Middle frontal gyrus (tissue), 1 donor: ENCODE results near the gene TMOD1.
A peak's percentile ranks its signal among the peaks of the same experiment; 100 is the strongest.

Source experiments
- DNase-seq: peaks from one replicate; pipeline ENCODE4 v3.0.0-alpha.2; 2015; ENCODE audit warnings: low spot score; ENCODE audit errors: extremely low spot score

Gene TMOD1

DNA sequence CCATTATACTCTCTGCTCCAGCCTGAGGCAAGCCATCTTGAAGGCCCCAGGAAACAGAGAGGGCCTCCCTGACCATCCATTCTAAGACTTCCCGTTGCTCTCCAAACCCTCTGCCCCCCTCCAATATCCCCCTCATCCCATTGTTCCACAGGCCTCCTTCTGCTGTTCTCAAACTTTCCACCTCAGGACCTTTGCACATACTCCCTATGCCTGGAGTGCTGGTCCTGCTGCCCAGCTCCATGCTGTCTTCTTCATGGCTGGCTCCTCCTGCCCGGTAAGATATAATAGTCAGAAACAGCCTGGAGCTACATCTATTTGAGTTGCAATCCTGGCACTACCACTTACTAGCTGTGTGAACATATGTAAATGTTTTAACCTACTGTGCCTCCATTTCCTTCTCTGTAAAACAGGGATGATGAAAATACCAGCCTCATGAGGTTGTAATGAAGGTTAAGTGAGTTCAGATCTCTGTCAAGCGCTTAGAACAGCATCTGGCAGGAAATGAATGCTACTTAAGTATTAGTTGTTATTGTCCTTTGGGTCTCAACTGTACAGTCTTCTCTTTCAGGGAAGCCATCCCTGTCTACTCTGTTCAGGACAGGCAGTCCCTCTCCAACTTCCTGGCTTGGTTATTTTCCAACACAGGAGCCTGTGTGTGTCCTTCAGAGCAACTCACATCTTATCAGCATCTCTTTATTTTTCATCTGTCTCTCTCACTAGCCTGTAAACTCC is 45.8 kb downstream of the TMOD1 start:
- DNase-seq = no peak

DNA sequence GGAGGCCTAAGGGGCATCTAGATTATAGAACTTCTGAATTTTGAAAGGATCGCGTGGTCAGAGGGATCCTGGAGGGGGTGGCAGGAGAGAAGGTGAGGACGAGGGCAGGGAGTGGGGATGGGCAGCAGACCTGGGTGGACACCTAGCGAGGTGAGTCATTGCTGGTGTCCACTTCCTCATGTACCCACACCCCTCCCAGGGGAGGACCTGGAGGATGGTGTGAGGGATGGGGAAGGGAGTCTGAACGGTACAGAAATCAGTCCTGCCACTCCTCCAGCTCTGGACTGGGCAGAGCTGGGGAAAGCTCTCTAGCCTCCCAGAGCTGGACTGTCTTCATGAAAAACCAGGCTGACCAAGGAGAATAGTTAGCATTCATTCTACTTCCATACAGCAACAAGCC is 46.9 kb downstream of the TMOD1 start:
- DNase-seq = no peak

DNA sequence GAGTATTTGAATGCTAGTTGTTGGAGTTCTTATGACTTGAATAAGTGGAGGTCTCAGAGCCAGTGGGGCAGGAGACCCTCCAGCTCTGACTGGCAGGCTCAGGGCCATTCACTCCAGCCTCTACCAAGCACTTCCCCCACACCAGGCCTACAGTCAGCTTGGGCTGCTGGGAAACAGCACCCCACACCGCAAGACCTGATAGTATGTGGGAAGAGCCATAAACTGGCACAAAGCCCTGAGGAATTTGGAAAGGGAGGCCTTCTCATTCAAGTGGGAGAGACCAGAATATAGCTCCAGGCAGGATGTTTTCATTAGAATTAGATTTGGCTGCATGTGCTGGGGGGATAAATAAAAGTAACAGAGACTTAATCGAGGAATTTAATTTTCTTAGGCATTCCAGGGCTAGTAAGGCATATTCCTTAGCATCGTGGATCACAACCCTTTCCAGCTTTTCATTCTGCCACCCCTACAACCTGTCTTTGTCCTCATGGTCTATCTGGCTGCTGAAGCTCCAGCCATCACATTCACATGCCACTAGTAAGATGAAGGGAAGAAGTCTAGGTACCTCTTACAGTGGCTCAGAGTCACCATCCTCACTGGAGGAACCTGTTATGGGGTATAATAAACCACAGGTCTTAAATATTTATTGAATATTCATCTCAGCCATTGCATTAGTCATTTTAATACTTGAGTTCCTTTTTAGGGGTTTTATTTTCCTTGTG is 47.5 kb downstream of the TMOD1 start:
- DNase-seq = no peak

- no peak for DNase-seq
Observed at GRCh38 chr9:97550386-97550785, 48.9 kb downstream of the TMOD1 start.

GRCh38 chr9:97551308-97551707 is 49.8 kb downstream of the TMOD1 start:
- no peak for DNase-seq

- DNase-seq = no peak
Observed at GRCh38 chr9:97553141-97553540, 51.7 kb downstream of the TMOD1 start.

- DNase-seq = no peak
Observed at GRCh38 chr9:97553841-97554240, 52.4 kb downstream of the TMOD1 start.

DNA sequence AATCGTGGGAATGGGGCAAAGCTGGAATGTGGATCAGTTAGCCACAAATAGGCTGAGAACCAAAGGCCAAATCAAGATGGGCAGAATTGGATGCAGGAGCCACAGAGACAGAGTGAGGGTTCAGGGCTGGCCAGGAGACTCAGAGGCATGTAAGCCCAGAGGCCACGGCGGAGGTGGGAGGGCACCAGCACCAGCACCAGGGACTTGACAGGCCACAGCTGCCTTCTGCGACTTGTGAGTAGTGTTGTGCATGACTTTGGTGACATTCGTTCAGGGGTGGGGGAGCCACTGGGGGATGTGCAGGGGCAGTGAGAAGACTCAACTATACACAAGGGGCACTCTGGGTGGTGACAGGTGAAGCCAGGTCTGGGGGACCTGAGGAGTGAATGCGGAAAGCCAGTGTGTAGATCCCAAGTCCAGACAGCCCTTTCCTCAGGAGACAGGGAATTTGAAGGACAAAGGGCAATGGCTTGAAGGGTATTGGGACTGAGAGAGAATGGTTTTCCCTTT is 53.2 kb downstream of the TMOD1 start:
- DNase-seq = no peak

- DNase-seq = no peak
Observed at GRCh38 chr9:97555164-97555563, 53.7 kb downstream of the TMOD1 start.

- no peak for DNase-seq
Observed at GRCh38 chr9:97556036-97556720, 54.7 kb downstream of the TMOD1 start.

DNA sequence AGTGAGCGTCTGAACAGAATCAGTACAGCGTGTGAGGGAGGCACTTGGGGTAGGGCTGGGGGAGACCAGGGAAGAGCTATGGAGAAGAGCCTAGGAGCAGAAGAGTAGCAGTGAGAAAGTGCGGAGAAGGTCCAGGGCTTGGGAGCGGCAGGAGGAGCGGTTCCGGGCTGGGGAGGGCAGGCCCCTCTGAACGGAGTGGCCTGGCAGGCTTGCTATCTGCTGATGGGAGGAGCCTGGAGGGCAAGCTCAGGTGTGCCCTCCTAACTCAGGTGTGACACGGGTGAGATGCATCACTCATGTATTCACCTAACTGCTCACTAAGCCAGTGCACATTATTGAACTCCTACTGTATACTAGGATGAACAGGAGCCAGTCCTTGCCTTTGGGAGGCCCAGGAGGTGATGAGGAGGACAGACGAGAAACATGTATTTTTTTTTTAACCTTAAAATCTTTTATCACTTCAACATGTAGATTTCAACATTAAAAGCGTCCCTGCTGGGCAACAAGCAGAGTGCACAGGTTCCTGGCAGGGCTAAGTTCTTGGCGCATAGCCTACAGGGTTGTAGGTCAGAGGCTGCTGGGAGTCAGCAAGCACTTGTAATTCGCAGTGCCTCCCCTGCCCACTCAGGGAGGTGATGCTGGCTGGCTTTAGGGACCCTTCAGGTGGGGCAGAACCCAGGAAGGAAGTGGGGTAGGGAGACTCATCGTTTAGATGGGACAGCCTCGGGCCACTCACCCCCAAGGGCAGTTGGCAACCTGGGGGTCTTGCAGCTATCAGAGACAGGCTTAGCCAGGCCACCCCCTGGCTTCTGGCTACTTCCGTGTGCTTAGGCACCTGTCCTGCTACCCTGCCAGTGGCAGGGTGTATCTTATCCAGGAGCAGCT is 55.5 kb downstream of the TMOD1 start:
- no peak for DNase-seq

DNA sequence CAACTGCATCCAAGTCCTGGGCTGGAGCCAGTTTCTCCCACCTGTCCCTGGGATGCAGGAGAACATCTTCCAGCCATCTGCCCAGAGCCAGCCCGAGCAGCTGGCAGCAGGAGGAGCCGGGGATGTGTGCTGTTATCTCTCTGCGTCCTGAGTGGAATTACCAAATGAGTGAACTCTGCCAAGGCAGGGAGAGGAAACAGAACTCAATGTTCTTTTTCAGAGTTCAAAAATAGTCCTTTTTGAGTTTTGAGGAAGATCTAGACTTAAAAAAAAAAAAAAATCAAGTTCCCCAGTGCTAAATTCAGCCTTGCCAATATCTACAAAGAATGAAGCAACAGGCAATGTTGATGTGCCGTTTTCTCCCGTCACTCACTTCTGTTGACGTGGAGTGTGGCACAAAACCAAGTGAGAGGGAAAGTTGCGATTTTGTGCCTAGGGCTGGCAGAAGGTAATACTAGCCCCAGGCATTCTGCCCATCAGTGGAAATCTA is 56.2 kb downstream of the TMOD1 start:
- DNase-seq = peak; percentile 78

GRCh38 chr9:97558701-97559101 is 57.2 kb downstream of the TMOD1 start:
- DNase-seq = no peak

GRCh38 chr9:97559111-97559514 is 57.6 kb downstream of the TMOD1 start:
- no peak for DNase-seq

DNA sequence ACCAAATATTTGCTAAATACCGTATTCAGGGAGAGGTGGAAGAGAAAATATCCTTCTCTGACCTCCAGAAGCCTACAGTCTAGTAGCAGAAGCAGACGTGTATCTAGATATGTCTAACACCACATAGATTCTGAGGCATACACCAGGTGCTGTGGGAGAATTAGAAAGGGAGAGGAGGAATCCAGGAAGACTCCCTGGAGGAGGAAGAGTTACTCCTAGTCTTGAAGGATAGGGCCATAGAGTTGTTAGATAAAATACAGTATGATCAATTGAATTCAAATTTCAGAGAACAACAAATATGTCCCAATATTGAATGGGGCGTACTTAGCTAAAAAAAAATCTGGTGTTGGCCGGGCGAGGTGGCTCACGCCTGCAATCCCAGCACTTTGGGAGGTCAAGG is 58.7 kb downstream of the TMOD1 start:
- no peak for DNase-seq

DNA sequence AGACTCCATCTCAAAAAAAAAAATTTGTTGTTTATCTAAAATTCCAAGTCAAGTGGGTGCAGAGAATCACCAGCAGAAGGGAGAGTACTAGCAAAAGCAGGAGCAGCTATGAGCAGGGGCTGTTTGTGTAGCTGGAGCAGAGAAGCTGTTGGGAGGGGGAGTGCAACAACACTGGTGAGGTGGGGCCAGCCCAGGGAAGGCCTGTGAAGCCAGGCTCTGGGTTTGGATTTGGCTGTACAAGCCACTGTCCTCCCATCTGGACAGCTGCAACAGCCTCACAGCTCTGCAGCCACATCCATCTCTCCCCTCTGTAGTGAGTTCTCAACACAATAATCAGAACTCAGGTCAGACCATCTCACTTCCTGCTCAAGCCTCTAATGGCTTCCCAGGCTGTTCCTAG is 59.4 kb downstream of the TMOD1 start:
- DNase-seq = no peak

DNA sequence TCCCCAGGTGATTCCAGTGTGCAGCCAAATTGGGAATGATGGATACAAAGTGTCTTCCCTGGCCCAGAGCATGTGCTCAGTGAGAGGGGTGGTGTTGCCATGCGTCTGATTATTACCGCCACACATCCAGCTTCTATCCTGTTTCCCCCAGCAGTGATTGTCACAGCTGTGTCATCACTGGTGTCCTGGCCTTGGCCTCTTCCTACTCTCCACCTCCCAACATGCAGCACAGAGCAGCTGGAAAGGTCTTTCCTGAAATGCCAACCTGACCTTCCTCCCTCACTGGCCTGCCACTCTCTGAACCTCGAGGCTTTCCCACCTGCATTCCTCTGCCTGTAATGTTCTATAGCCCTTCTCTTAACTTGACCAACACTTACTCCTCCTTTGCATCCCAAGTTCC is 60.0 kb downstream of the TMOD1 start:
- no peak for DNase-seq

DNA sequence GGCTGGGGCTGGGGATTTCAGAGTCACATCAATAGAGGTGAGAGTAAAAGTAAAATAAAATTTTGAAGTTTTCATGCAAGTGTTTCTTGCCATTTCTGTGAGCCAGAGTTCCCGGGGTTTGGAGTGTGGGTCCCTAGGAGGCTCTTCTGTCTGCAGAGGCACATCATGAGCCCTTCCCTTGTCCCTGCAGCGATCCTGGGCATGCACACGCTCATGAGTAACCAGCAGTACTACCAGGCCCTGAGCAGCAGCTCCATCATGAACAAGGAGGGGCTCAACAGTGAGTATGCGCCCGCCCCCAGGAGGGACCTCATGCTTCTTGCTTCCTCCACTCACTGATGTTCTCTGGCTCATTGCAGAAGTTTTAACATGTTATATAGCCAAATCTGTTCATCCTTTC is 61.1 kb downstream of the TMOD1 start:
- no peak for DNase-seq

DNA sequence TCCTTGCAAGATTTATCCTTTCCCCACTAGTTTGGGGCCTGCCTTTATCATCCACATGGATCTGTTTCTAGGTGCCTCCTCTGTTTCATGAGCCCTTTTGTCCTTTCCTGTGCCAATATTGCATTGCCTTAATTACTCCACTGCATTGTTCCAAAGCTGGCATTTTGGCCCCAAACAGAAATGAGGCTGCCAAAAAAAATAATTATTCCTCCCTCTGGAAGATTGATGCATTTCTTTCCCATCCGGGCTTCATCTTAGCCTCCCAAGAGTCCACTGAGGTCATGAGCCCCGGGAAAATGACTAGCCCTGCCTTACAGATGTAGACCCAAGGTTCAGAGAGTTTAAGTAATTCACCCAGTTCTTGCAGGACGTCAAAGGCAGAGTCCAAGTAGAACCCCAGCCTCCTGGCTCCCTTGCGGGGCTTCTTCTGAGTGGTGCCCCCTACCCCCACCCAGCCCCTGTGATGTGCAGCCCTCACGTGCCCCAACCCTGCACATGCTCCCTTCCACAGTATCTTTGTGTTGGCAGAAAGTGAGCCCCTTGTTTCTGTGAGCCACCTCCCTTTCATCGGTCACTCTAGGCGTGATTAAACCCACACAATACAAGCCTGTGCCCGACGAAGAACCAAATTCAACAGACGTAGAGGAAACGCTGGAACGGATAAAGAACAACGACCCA is 62.1 kb downstream of the TMOD1 start:
- DNase-seq = no peak
